ENCODE measurements around the gene SEC14L5. TPM values are rescaled to one million over a fixed set of nuclear protein-coding genes. Genes with fewer than 3 reads are reported as not detected.

The SEC14L5 gene
- total RNA-seq, 1 donor from 2014 or later, result 0.32 TPM

DNA sequence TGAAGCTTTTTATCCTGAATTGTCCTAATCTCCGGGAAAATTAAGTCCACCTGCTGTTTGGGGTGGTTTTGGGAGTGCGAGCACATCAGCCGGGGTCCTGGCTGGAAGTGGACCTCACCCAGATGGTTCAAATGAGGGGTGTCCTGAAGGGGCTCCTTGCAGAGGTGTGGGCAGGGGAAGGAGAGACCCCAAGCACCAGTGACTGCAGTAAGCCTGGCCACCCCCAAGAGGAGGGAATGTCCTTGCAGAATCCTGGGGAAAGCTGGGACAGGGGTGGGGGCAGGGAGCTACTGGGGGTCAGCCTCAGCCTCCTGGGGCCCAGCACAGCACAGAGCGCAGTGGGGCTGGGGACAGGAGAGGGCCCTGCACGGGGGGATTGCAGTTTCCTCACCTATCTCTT lies 46.2 kb downstream of the SEC14L5 start:
- Histone ChIP-seq H3K9ac (ENCODE audit: low read length) (no peak overlapping the region), H3K4me1 (ENCODE audit: insufficient read depth, low read length) (no peaks in the 10 kb centered on the region), H2AFZ (ENCODE audit: low read depth, low read length) (no peak overlapping the region), H4K20me1 (ENCODE audit: insufficient read depth, low read length) (no peaks in the 10 kb centered on the region), H3K27ac (ENCODE audit: low read depth, low read length) (no peak overlapping the region), H3K4me2 (ENCODE audit: low read length) (no peak overlapping the region), H3K9me3 (ENCODE audit: insufficient read depth, low read depth, low read length) (no peaks in the 10 kb centered on the region), H3K27me3 (ENCODE audit: insufficient read depth, low read length) (peaks cover 2% of the 10 kb centered on the region), H3K4me3 (ENCODE audit: insufficient read depth, low read depth, low read length) (no peak overlapping the region), H3K79me2 (ENCODE audit: insufficient read depth, low read length) (no peaks in the 10 kb centered on the region), H3K36me3 (ENCODE audit: insufficient read depth, low read length) (no peaks in the 10 kb centered on the region)
- H3K4me1 Mint-ChIP-seq (ENCODE audit: low read depth, unreplicated experiment), result no peaks in the 10 kb centered on the region
- FAIRE-seq (no peak), DNase-seq (ENCODE audit: low read depth) (no peak)
- H3K4me3 Mint-ChIP-seq (ENCODE audit: unreplicated experiment), result no peak overlapping the region
- H3K27me3 Mint-ChIP-seq (ENCODE audit: low read depth, unreplicated experiment), result peaks cover 14% of the 10 kb centered on the region
- no peak for TF ChIP-seq EZH2 (IDR thresholded peaks at IDR 0.05; ENCODE audit: insufficient read depth, low read length)
- TF ChIP-seq, protein P1, sequence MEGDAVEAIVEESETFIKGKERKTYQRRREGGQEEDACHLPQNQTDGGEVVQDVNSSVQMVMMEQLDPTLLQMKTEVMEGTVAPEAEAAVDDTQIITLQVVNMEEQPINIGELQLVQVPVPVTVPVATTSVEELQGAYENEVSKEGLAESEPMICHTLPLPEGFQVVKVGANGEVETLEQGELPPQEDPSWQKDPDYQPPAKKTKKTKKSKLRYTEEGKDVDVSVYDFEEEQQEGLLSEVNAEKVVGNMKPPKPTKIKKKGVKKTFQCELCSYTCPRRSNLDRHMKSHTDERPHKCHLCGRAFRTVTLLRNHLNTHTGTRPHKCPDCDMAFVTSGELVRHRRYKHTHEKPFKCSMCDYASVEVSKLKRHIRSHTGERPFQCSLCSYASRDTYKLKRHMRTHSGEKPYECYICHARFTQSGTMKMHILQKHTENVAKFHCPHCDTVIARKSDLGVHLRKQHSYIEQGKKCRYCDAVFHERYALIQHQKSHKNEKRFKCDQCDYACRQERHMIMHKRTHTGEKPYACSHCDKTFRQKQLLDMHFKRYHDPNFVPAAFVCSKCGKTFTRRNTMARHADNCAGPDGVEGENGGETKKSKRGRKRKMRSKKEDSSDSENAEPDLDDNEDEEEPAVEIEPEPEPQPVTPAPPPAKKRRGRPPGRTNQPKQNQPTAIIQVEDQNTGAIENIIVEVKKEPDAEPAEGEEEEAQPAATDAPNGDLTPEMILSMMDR (IDR thresholded peaks at IDR 0.05; ENCODE audit: insufficient read depth, low read depth, low read length), result no peak
- no peaks in the 10 kb centered on the region for H3K36me3 Mint-ChIP-seq (ENCODE audit: low read depth, unreplicated experiment)
- H3K9me3 Mint-ChIP-seq (ENCODE audit: unreplicated experiment), result no peaks in the 10 kb centered on the region
- no peak overlapping the region for H3K27ac Mint-ChIP-seq (ENCODE audit: unreplicated experiment)

DNA sequence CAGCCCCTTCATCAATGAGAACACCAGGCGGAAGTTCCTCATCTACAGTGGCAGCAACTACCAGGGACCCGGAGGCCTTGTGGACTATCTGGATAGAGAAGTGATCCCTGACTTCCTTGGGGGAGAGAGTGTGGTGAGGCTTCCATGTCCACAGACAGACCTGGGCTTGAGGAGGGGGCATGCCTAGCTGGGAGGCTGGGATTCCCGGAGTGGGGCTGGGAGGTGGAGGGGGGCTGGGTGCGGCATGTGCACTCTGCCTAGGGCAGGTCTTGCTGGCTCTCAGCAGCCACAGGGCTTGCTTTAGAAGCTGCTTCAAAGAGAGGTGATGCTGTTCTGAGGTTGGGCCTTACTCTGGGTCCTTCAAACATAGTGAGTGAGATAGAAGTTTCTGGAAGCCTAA lies 47.8 kb downstream of the SEC14L5 start:
- DNase-seq (ENCODE audit: low read depth) (no peak), FAIRE-seq (no peak)
- no peak for TF ChIP-seq EZH2 (IDR thresholded peaks at IDR 0.05; ENCODE audit: insufficient read depth, low read length)
- Histone ChIP-seq H3K79me2 (ENCODE audit: insufficient read depth, low read length) (no peaks in the 10 kb centered on the region), H2AFZ (ENCODE audit: low read depth, low read length) (no peak overlapping the region), H3K4me1 (ENCODE audit: insufficient read depth, low read length) (no peaks in the 10 kb centered on the region), H3K9me3 (ENCODE audit: insufficient read depth, low read depth, low read length) (no peaks in the 10 kb centered on the region), H3K4me3 (ENCODE audit: insufficient read depth, low read depth, low read length) (no peak overlapping the region), H3K9ac (ENCODE audit: low read length) (no peak overlapping the region), H3K36me3 (ENCODE audit: insufficient read depth, low read length) (no peaks in the 10 kb centered on the region), H3K27ac (ENCODE audit: low read depth, low read length) (no peak overlapping the region), H3K4me2 (ENCODE audit: low read length) (no peak overlapping the region), H3K27me3 (ENCODE audit: insufficient read depth, low read length) (peaks cover 7% of the 10 kb centered on the region), H4K20me1 (ENCODE audit: insufficient read depth, low read length) (no peaks in the 10 kb centered on the region)
- H3K27me3 Mint-ChIP-seq (ENCODE audit: low read depth, unreplicated experiment), result peaks cover 18% of the 10 kb centered on the region
- no peak overlapping the region for H3K4me3 Mint-ChIP-seq (ENCODE audit: unreplicated experiment)
- no peaks in the 10 kb centered on the region for H3K9me3 Mint-ChIP-seq (ENCODE audit: unreplicated experiment)
- H3K4me1 Mint-ChIP-seq (ENCODE audit: low read depth, unreplicated experiment), result no peaks in the 10 kb centered on the region
- peaks cover 2% of the 10 kb centered on the region for H3K36me3 Mint-ChIP-seq (ENCODE audit: low read depth, unreplicated experiment)
- H3K27ac Mint-ChIP-seq (ENCODE audit: unreplicated experiment), result no peak overlapping the region

DNA sequence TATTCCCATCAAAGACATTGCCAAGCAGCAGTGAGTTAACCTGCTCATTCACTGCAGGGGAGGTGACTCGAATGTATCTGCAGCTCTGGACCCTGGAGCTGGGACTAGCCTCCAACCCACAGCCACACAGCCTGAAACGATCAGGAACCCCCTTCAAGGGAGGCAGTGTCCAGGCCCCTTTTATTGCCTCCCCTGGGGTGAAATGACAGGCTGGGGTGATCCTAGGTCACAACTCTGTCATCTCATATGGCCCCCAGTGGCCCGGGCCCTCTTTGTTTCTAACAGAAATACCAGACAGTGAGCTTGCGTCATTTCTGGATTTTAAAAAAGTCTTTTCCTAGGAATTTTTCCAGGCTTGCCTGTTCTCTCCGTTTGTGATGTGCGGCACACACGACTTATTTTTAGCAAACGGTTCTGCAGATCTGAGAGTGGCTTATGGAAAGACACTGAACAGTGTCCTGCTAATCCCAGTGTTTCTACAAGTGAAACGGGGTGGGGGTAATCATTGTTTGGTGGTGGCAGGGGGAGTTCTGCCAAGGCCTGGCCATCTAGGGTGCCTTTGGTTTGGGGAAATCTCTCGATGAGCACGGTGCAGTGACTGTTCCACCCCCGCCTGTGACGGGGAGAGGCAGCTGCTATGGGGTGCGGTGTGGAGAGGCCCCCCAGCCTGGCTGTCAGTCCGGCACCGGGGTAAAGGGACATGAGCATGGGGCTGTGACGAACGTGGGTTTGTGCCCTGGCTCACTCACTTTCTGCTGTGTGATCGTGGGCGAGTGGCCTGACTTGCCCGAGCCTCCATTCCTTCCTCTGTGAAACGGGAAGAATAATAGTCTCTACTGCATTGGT lies 48.4 kb downstream of the SEC14L5 start:
- H3K4me1 Mint-ChIP-seq (ENCODE audit: low read depth, unreplicated experiment), result no peaks in the 10 kb centered on the region
- Histone ChIP-seq H3K4me1 (ENCODE audit: insufficient read depth, low read length) (no peaks in the 10 kb centered on the region), H3K27ac (ENCODE audit: low read depth, low read length) (no peak overlapping the region), H3K9ac (ENCODE audit: low read length) (no peak overlapping the region), H2AFZ (ENCODE audit: low read depth, low read length) (no peak overlapping the region), H3K9me3 (ENCODE audit: insufficient read depth, low read depth, low read length) (no peaks in the 10 kb centered on the region), H3K27me3 (ENCODE audit: insufficient read depth, low read length) (peaks cover 10% of the 10 kb centered on the region), H3K4me2 (ENCODE audit: low read length) (no peak overlapping the region), H3K79me2 (ENCODE audit: insufficient read depth, low read length) (no peaks in the 10 kb centered on the region), H4K20me1 (ENCODE audit: insufficient read depth, low read length) (no peaks in the 10 kb centered on the region), H3K4me3 (ENCODE audit: insufficient read depth, low read depth, low read length) (no peak overlapping the region), H3K36me3 (ENCODE audit: insufficient read depth, low read length) (no peaks in the 10 kb centered on the region)
- H3K27ac Mint-ChIP-seq (ENCODE audit: unreplicated experiment), result no peak overlapping the region
- TF ChIP-seq, protein P1 (IDR thresholded peaks at IDR 0.05; ENCODE audit: insufficient read depth, low read depth, low read length), result no peak
- TF ChIP-seq EZH2 (IDR thresholded peaks at IDR 0.05; ENCODE audit: insufficient read depth, low read length), result no peak
- FAIRE-seq (no peak), DNase-seq (ENCODE audit: low read depth) (no peak)
- no peak overlapping the region for H3K4me3 Mint-ChIP-seq (ENCODE audit: unreplicated experiment)
- no peaks in the 10 kb centered on the region for H3K9me3 Mint-ChIP-seq (ENCODE audit: unreplicated experiment)
- peaks cover 21% of the 10 kb centered on the region for H3K27me3 Mint-ChIP-seq (ENCODE audit: low read depth, unreplicated experiment)
- H3K36me3 Mint-ChIP-seq (ENCODE audit: low read depth, unreplicated experiment), result peaks cover 2% of the 10 kb centered on the region

Data from astrocyte (in vitro differentiated cells and primary cell).